ENCODE results near the gene ABCD1.
"Not testable (repeated sequence)": the region's sequence is repeated elsewhere in the genome, so short reads cannot be mapped to it uniquely, and the experiment has no call there.

Gene ABCD1

GRCh38 chrX:153724252-153725038, at the start of gene ABCD1, which contains the start of gene BCAP31:
Gene ABCD1 (plus strand): TSS chrX:153724856. CDS start chrX:153725267, 411 bp downstream.
Gene BCAP31 (minus strand): TSS chrX:153724387. CDS start chrX:153723244, 1,143 bp downstream.
- peak; percentile 73 for DNase-seq (ENCODE audit: low spot score)

DNA sequence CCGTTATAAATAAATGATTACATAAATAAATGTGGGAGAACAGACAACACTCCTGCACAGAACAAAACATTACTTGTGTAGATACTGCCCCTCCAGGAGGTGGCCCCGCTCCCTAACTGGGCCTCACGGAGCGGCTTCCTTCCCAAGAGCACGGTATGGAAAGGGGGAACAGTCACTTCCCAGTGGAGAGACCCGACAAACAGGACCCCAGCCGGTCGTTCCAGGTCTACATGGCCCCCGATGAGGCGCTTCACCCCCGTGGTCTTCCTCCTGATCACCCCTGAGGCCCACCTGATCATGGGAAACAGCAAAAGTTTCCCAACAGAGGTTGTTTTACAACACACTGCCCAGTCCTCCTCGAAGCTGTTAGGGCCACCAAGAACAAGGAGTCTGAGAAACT, 43.5 kb upstream of the ABCD1 start:
- DNase-seq (ENCODE audit: low spot score): no peak

GRCh38 chrX:153683486-153683885, 41.2 kb upstream of the ABCD1 start:
- not testable (repeated sequence) for DNase-seq (ENCODE audit: low spot score)

DNA sequence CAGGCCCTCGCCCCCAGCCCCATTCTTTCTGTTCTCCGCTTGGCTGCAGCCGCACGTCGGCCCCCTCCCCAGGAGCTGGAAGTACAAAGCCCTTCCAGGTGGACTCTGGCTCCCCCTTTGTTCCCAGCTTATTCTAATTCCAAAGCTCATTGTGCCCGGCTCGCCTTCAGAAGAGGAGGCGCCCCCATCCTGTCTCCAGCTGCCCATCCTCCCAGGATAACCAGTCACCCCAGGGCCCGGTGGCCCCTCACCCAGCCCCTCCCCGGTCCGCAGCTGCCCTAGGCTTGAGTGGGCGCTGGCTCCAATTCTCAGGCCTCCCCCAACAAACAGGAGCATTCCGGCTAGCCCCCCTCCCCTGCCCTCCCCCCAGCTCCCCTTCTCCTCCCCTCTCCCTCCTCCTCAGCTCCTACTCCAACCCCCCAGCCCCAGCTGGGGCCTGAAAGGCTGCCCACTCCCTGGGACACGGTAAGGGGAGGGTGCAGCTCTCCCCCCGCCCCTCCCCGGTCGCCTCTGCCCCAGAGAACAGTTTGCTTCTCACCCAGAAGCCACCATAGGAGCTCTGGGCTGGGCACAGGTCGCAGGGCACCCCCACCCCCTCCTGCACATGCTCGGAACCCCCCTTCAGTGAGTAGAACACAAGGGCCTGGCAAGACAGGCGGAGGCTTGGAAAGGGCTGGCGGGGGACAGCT, 40.0 kb upstream of the ABCD1 start:
- DNase-seq (ENCODE audit: low spot score): no peak

DNA sequence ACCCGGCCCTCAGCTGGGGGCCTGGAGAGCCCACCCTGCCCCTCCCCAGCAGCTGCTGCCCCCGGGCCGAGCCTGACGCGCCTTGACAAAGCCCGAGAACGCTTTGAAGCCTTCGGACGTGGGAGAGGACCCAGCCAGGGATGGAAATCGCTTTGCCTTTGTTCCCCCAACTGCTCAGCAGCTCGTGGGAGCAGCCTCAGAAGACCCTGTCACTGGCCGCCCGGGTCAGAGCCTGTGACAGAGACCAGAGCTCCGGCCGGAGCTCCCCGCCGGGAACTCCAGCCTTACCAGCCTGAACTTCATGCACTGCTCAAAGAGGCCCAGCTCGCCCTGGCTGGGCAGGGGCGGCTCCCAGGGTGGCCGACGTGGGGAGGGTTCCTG, 39.5 kb upstream of the ABCD1 start:
- no peak for DNase-seq (ENCODE audit: low spot score)

- no peak for DNase-seq (ENCODE audit: low spot score)
Observed at GRCh38 chrX:153685751-153686696, 38.6 kb upstream of the ABCD1 start.

- DNase-seq (ENCODE audit: low spot score): no peak
Observed at GRCh38 chrX:153686711-153687110, 37.9 kb upstream of the ABCD1 start.

DNA sequence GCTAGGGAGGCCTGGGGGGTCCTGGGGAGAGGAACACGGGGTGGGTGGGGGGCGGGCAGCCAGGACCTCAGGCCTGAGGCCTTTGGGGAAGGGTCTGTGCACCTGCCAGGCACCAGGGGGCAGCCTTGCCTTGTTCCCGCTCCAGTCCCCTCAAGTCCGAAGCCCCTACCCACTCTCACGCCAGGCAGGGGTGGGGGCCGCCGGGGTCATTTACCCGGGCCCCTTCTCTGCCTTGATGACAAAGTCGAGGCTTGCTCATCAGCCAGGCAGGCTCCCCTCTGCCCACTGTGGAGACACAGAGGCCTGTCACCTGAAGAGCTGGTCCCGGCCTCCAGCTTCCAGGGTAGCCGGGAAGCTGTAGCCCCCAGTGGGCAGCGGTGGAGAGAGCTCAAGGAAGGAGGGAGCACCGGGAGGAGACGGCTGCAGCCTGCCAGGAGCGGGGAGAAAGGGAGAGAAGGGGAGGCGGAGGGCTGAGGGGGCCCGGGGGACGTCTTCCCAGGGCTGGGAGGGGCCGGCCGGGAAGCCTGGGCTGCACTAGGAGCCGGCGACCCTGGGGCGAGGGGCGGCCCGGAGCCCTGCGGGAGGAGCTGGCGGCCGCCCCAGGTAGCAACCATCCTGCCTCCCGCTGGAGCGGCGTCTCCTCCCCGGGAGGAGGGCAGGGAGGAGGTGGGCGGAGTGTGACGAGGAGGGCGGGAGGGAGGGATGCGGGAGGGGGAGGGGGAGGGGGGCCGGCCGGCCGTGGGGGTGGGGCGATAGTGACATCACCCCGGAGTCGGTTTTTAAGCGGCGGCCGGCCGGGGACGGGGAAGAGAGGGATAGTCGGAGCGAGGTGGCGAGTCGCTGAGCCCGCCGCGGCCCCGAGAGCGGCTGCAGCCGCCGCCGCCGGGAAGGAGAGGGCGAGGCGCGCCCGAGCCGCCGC, 37.3 kb upstream of the ABCD1 start, which contains the start of gene SLC6A8:
Gene SLC6A8, plus strand, starts transcription at position 806 of the 919 bp plus-strand sequence. CDS start 649 bp downstream, outside the sequence.
- peak; percentile 66 for DNase-seq (ENCODE audit: low spot score)

DNA sequence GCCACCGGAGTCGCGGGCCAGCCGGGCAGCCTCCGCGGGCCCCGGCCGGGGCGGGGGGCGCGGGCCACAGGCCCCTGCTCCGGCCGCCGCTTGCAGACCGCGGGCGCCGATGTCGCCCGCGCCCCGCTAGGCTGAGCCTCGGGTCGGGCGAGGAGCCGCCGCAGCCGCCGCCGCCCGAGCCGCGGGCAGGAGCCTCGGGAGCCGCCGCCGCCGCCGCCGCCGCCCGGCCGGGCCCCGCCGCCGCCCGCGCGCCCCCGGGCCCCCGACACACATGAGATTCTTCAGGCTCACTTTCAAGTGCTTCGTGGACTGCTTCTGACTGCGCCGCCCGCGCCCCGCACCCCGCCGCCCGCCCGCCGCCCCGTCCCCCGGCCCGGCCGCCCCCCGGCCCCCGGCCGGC, 36.6 kb upstream of the ABCD1 start:
- DNase-seq (ENCODE audit: low spot score): no peak

- DNase-seq (ENCODE audit: low spot score): no peak
Observed at GRCh38 chrX:153688506-153688905, 36.1 kb upstream of the ABCD1 start.

GRCh38 chrX:153688911-153689590, 35.6 kb upstream of the ABCD1 start:
- no peak for DNase-seq (ENCODE audit: low spot score)

DNA sequence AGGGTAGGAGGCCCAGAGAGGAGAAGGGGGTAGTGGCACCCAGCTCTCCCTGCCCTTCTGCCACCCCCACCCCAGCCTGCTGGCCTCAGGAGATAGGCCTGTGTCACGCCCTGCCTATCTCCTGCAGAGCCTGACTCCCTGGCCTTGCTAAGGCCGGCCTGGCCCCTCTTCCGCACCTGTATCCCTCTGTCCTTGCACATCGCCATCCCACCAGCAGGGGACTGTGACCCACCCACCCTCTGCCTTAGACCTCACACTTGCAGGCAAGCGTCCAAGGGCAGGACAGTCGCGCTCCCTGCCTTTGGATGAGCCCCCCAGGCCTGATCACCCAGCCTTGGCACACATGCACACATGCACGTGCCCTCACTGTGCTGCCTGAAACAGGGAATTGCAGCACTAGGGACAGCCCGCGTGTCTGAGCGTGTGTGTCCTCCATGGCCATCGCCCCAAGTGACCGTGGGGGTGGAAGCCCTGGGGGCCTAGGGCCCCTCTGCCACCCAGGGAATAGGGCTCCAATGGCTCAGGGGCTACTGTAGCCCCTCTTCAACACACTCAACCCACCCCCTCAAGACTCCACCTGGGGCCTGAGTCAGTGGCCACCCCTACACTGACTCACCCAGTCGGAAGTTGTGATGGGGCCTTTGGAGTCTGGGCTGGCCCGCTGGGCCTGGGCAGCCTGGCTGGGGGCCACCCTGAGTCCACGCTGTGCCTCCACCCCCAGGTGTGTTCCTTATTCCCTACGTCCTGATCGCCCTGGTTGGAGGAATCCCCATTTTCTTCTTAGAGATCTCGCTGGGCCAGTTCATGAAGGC, 34.8 kb upstream of the ABCD1 start:
- DNase-seq (ENCODE audit: low spot score): no peak

- no peak for DNase-seq (ENCODE audit: low spot score)
Observed at GRCh38 chrX:153690466-153690865, 34.2 kb upstream of the ABCD1 start.

DNA sequence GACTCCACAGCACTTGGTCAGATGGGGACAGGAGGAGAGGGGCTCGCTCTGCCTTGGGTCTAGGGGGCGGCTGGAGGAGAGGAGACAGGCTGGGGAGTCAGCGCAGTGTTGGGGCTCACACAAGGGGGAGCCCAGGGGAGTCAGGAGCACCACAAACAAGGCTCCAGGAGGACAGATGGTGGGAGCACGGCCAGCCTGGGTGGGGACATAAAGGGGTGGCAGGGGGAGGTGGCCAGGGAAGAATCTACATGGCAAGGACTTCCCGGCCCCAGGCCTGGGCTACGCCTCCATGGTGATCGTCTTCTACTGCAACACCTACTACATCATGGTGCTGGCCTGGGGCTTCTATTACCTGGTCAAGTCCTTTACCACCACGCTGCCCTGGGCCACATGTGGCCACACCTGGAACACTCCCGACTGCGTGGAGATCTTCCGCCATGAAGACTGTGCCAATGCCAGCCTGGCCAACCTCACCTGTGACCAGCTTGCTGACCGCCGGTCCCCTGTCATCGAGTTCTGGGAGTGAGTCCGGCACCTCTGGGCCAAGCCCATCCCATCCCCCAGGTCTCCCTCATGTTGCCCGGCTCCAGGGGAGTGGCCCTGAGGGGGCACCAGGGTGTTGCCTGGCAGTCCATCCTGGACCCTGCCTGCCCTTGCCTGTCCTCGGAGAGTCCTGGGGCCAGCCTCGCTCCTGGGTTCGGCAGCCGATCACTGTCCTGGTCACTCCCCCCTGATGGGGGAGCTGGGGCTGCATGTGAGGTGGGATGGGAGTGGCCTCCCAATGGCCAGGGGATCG, 33.4 kb upstream of the ABCD1 start:
- DNase-seq (ENCODE audit: low spot score): not testable (repeated sequence)

DNA sequence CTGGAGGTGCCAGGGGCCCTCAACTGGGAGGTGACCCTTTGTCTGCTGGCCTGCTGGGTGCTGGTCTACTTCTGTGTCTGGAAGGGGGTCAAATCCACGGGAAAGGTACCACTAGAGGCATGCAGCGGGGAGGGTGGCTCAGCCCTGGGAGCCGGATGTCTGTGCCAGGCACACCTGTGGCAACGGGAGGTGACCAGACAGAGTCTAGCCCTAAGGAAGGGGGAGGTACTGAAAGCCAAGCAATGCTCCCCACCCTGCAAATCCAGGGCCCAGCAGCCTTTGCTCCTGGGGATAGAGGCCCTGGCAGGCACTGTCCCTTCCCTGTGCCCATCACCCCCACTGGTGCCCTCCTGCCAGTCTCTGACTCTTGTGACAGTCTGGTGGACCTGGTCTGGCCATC, 32.7 kb upstream of the ABCD1 start:
- no peak for DNase-seq (ENCODE audit: low spot score)

DNA sequence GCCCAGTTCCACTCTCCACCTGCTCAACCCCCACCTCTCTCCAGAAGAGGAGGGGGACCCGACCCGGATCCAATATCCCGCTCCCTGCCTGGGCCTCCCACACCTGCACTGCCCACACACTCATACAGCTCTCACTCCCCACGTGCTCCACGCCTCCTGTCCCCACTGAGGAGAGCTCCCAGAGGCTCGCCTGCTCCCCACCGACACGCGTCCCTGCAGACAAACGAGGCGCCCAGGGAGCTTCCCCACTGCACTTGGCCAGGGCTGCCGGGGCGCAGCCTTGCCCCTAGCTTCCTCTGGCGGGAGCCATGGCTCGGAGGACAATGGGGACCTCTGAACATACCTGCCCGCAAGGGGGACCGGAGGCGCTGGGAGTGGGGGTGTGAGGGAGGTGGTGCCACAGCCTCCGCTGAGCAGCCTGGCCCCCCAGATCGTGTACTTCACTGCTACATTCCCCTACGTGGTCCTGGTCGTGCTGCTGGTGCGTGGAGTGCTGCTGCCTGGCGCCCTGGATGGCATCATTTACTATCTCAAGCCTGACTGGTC, 32.0 kb upstream of the ABCD1 start:
- no peak for DNase-seq (ENCODE audit: low spot score)

GRCh38 chrX:153693216-153694086, 31.2 kb upstream of the ABCD1 start:
- no peak for DNase-seq (ENCODE audit: low spot score)

Measured in cerebellar cortex (tissue), 1 donor.